Naive thymus-derived CD8-positive, alpha-beta T cell (primary cell): Measurements from ENCODE around the gene SLC9A7. TPM values are rescaled to one million over a fixed set of nuclear protein-coding genes. Genes with fewer than 3 reads are reported as not detected.

ENCODE experiments used
- ATAC-seq, 2 donors: fragments of 150-1000 bp; cut with Tn5 transposase in 1 of 2; sonication (Bioruptor Pico), chemical (Tn5 transposase) in 1 of 2; 1 replicate in 1 of 2; 2 replicates in 1 of 2; pipeline ENCODE4 v1.10.0; 2021; ENCODE audit warnings: mild to moderate bottlenecking in 2 of 2, moderate library complexity in 2 of 2
- POLR2A ChIA-PET: fragments of 350-600 bp; sonication (Branson Sonifier 250); formaldehyde crosslinking; loops from one replicate; lab custom pipeline; 2021; ENCODE audit warnings: antibody characterized with exemption; lab: Charles Lee
- DNase-seq, 10 donors: peaks; one replicate each; pipeline versions ENCODE4 v3.0.0 to v3.0.0-alpha.2; 2020 to 2022
- H3K27ac Mint-ChIP-seq, 10 donors: one replicate each; pipeline ENCODE4 v1.8.0; 2020 to 2022; ENCODE audit warnings: mild to moderate bottlenecking in 10 of 10, mixed read lengths in 10 of 10, moderate library complexity in 4 of 10, inconsistent platforms in 1 of 10
- H3K27me3 Mint-ChIP-seq, 5 donors: one replicate each; pipeline ENCODE4 v1.8.0; 2021 to 2022; ENCODE audit warnings: mixed read lengths in 5 of 5
- H3K36me3 Mint-ChIP-seq, 3 donors: one replicate each; pipeline ENCODE4 v1.8.0; 2020 to 2022; ENCODE audit warnings: mixed read lengths in 3 of 3, mild to moderate bottlenecking in 2 of 3, inconsistent platforms in 1 of 3
- H3K4me1 Mint-ChIP-seq, 4 donors: one replicate each; pipeline ENCODE4 v1.8.0; 2021 to 2022; ENCODE audit warnings: mixed read lengths in 4 of 4
- H3K4me3 Mint-ChIP-seq, 10 donors: one replicate each; pipeline ENCODE4 v1.8.0; 2020 to 2022; ENCODE audit warnings: mild to moderate bottlenecking in 10 of 10, mixed read lengths in 10 of 10, moderate library complexity in 6 of 10, inconsistent platforms in 1 of 10
- H3K9me3 Mint-ChIP-seq, 9 donors: one replicate each; pipeline ENCODE4 v1.8.0; 2020 to 2022; ENCODE audit warnings: mixed read lengths in 9 of 9, mild to moderate bottlenecking in 3 of 9, inconsistent platforms in 1 of 9, moderate library complexity in 1 of 9
- polyA plus RNA-seq, 3 donors: library from polyadenylated mRNA; unstranded; fragments of 300-500 nt; fragmentation: Illumina TruSeq; gene quantifications; one replicate each; pipeline ENCODE4 v1.2.3, GENCODE V29; 2021
- total RNA-seq, 8 experiments: library from RNA in 2 of 8; stranded (reverse) in 2 of 8; gene quantifications; one replicate each; pipeline ENCODE4 v1.2.3 and lab custom pipeline; 2021 to 2026

Gene SLC9A7
- total and polyA plus RNA-seq, 5 experiments from 2014 or later: 0.33 to 3.6 (median 1.3) TPM

DNA sequence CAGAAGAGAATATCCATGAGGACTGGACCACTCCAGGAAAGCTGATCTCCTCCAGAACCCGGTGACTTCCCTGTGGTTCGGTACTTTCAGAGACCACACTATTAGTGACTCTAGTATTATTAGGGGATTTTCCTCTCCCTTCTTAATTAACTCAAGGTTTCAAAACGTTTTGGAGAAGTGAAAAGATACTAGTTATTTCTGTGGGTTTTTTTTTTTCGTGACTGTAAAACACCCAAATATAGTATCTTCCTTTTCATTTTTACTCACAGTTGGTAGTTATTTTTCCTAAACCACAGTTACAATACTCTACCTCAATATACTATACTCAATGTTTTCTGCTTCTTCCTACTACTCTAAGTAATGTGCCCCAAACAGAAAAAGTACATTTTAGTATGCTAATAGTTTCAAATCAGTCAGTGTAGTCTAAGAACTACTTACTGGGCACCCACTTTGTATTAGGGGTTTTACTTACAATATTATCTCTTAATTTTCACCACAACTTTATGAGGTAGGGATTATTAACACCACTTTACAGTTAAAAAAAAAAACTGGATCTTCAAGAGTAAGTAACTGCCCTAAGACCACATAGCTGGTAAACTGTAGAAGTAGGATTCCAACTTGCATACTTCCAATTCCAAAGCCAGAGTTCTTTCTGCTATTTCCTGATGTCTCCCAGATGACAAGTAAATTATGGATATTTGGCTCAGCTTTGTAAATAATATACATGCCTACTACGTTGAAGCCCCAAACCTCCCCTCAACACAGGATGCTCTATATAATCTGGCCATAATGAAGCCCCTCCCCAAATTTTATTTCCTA, 45.0 kb downstream of the SLC9A7 start:
- no peak overlapping the region for H3K4me3 Mint-ChIP-seq
- H3K9me3 Mint-ChIP-seq: peaks cover 0 to 6% (median 0%) of the 10 kb centered on the region in 9 donors
- H3K27ac Mint-ChIP-seq: no peak overlapping the region
- POLR2A ChIA-PET: no interaction called here
- peaks cover 0 to 45% (median 4%) of the 10 kb centered on the region in 4 donors for H3K4me1 Mint-ChIP-seq
- DNase-seq (no peak), ATAC-seq (no peak)
- no peaks in the 10 kb centered on the region for H3K27me3 Mint-ChIP-seq
- no peaks in the 10 kb centered on the region for H3K36me3 Mint-ChIP-seq

DNA sequence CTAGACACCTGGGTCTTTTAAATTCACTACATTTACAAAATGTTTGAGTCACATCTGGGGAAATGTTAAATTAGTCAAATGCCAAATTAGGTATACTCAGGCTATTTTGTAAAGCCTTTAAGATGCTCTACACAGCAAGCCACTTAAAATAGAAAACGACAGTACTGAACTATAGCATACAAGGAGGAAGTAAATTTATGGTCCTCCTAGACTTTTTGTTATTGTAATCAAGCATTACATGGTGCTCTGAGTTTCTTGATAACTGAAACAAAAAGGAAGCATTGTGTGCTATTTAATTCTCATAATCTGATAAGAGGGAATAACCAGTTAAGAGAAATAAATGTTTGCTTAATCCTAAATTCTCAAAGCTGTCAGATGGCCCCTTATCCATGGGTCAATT, 46.2 kb downstream of the SLC9A7 start:
- DNase-seq: no peak

DNA sequence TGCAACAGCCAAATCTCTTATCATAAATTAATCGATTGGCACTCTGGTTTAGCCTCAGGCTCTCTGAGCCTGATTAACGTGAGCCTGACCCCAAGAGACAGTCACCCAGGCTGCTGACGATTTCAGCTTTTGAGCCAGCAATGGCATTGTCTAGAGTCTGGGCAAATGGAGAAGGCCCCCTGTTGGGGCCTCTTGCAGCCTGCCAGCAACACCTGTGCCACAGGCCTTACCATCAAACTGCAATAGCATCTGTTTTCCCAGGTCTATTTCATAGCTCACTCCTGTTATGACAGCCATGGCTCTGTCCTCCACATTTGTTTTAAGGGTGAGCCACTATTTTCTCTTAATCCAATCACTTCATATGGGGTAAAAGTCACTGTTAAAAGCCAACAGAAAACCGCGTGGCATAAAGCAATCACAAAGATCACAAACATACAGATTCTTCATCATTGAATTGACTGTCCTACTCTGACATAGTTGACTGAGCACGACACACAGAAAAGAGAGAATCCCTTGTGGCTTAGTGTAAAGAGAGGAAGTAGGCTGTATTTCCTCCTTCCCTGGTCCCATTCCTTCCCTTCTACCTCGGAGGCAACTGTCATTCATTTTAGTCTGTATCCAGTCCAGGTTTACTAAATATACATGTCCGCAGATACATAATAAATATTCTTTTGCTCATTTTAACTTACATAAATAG, 47.8 kb downstream of the SLC9A7 start:
- ATAC-seq (no peak), DNase-seq (no peak)
- H3K27ac Mint-ChIP-seq: no peak overlapping the region
- H3K9me3 Mint-ChIP-seq: no peaks in the 10 kb centered on the region
- no peaks in the 10 kb centered on the region for H3K27me3 Mint-ChIP-seq
- POLR2A ChIA-PET: no interaction called here
- H3K4me1 Mint-ChIP-seq: peaks cover 0 to 45% (median 4%) of the 10 kb centered on the region in 4 donors
- no peaks in the 10 kb centered on the region for H3K36me3 Mint-ChIP-seq
- H3K4me3 Mint-ChIP-seq: no peak overlapping the region

More for the DNA sequence above, 46.2 kb downstream of the SLC9A7 start:
- no peak overlapping the region for H3K4me3 Mint-ChIP-seq
- no peaks in the 10 kb centered on the region for H3K27me3 Mint-ChIP-seq
- no peak for ATAC-seq
- no peaks in the 10 kb centered on the region for H3K36me3 Mint-ChIP-seq
- POLR2A ChIA-PET: no interaction called here
- H3K4me1 Mint-ChIP-seq: peaks cover 0 to 46% (median 4%) of the 10 kb centered on the region in 4 donors
- H3K9me3 Mint-ChIP-seq: peaks cover 0 to 4% (median 0%) of the 10 kb centered on the region in 9 donors
- no peak overlapping the region for H3K27ac Mint-ChIP-seq

DNA sequence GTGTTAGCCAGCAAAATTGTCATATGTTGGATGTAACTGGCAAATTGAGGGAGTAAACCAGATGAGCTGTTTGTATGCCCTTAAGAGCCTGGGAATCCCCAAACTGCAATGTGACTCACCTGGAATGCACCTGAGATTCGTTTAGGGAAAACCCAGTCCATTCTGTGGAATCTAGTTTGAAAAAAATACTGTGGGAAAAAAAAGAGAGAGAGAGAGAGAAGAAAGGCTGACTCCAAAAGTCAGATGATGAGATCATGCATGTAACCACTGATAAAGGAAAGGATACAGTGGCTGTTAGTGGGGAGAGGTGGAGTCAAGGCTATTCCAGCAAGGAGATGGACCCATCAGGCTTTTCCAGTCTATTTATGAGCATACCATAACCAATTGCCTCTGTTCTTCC, 48.5 kb downstream of the SLC9A7 start:
- H3K36me3 Mint-ChIP-seq: no peaks in the 10 kb centered on the region
- H3K4me1 Mint-ChIP-seq: peaks cover 0 to 44% (median 4%) of the 10 kb centered on the region in 4 donors
- DNase-seq: no peak
- H3K4me3 Mint-ChIP-seq: no peak overlapping the region
- no peaks in the 10 kb centered on the region for H3K9me3 Mint-ChIP-seq
- H3K27me3 Mint-ChIP-seq: no peaks in the 10 kb centered on the region
- POLR2A ChIA-PET: no interaction called here
- no peak for ATAC-seq
- H3K27ac Mint-ChIP-seq: peak overlapping the region in 1 of 10 donors; percentile 35

DNA sequence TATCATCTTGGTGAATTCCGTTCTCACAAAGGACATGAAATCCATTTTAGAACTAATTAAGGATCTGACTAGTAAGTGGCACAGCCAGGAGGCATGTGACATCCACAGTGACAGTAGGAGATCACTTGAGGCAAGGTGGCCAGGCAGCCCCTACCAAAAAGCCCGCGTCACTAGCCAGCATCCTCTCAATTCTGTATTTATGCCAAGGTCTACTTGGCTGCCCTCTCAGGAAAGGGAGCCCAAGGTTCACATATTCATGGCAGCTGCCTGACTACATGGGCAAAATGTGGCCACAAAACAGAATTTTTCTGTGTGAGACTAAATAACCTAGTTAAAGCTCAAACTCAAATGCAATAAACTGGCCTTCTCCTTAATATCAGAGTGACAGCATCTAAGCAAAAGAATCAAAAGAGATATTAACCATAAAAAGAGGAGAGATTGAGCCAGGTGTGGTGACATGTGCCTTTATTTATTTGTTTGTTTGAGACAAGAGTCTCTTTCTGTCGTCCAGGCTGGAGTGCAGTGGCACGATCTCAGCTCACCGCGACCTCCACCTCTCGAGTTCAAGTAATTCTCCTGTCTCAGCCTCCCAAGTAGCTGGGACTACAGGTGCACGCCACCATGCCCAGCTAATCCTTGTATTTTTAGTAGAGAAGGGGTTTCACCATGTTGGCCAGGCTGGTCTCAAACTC, 51.5 kb downstream of the SLC9A7 start:
- peaks cover 1 to 42% (median 7%) of the 10 kb centered on the region in 4 donors for H3K4me1 Mint-ChIP-seq
- no peak for ATAC-seq
- no peak overlapping the region for H3K27ac Mint-ChIP-seq
- DNase-seq: no peak
- no peaks in the 10 kb centered on the region for H3K36me3 Mint-ChIP-seq
- H3K9me3 Mint-ChIP-seq: no peaks in the 10 kb centered on the region
- POLR2A ChIA-PET: no interaction called here
- no peak overlapping the region for H3K4me3 Mint-ChIP-seq
- no peaks in the 10 kb centered on the region for H3K27me3 Mint-ChIP-seq

DNA sequence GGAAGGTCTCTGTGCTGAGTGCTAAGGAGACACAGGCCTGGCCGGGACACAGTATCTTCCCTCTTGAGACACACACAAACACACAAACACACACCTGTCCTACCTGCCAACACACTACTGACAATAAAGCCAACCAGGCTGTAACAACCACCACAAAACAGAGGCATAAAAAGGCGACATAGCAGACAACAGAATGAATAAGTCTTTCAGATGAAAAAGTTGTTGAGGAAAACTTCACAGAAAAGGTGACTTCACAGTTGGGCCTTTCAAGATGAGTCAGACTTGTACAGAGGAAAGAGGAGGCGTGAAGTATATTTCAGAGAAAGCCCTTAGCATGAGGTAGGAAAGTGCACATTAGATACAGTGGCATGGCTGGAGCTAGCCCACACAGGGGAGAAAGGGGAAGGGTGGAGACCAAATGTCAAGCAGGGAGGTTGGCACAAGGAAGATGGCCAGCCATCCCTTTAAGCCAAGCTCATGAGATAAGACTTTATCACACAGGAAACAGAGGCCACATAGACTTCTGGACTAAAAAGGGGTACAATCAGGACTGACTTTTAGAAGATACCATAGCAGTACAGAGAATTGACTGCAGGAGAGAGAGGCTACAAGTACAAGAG, 54.0 kb downstream of the SLC9A7 start:
- Mint-ChIP-seq H3K4me3 (no peak overlapping the region), H3K27me3 (no peaks in the 10 kb centered on the region), H3K4me1 (peaks cover 0 to 23% (median 4%) of the 10 kb centered on the region in 4 donors), H3K36me3 (peaks cover 0 to 6% (median 0%) of the 10 kb centered on the region in 3 donors), H3K9me3 (no peaks in the 10 kb centered on the region), H3K27ac (no peak overlapping the region)
- ATAC-seq (no peak), DNase-seq (no peak)
- POLR2A ChIA-PET: no interaction called here

DNA sequence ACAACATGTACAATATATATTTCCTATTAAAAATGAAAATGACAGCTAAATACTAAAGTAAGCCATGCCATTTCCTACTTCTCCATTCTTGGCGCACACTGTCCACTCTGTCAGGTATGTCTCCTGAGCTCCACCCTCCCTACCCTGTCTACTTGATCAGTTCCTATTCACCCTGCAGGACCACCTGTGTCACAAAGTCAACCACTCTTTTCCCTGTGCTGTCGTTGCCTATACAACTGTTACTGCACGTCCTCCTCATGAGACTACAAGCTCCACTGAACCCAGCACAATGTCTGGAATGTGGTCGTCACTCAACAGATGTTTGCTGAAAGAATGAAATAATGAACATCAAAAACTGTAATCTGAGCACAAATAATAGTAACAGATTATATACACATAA, 54.9 kb downstream of the SLC9A7 start:
- DNase-seq (no peak), ATAC-seq (no peak)
- no peak overlapping the region for H3K27ac Mint-ChIP-seq
- peaks cover 0 to 6% (median 0%) of the 10 kb centered on the region in 3 donors for H3K36me3 Mint-ChIP-seq
- H3K4me3 Mint-ChIP-seq: no peak overlapping the region
- H3K9me3 Mint-ChIP-seq: no peaks in the 10 kb centered on the region
- H3K4me1 Mint-ChIP-seq: peaks cover 0 to 23% (median 4%) of the 10 kb centered on the region in 4 donors
- H3K27me3 Mint-ChIP-seq: no peaks in the 10 kb centered on the region
- POLR2A ChIA-PET: no interaction called here

DNA sequence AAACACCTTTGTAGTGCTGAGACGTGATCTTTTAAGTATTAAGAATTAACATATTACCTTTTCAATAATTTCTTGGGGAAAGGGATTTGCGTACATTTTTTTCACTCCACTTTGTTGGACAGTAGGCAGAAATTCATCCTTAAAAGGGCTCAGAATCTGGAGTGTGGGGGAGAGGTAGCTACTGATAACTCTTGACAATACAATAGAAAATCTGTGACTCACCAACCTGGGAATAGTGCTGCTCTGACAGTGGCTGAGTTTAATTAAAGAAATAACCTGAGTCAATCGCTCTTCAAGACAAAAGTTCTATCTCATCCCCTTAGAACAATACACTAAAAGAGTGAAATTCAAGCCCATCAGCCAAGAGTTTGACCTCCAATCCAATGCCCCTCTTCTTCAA, 60.2 kb downstream of the SLC9A7 start:
- Mint-ChIP-seq H3K4me1 (peaks cover 0 to 3% (median 0%) of the 10 kb centered on the region in 4 donors), H3K36me3 (peaks cover 0 to 6% (median 0%) of the 10 kb centered on the region in 3 donors), H3K9me3 (no peaks in the 10 kb centered on the region), H3K27ac (no peak overlapping the region), H3K4me3 (no peak overlapping the region), H3K27me3 (no peaks in the 10 kb centered on the region)
- POLR2A ChIA-PET: no interaction called here
- ATAC-seq: no peak
- no peak for DNase-seq

DNA sequence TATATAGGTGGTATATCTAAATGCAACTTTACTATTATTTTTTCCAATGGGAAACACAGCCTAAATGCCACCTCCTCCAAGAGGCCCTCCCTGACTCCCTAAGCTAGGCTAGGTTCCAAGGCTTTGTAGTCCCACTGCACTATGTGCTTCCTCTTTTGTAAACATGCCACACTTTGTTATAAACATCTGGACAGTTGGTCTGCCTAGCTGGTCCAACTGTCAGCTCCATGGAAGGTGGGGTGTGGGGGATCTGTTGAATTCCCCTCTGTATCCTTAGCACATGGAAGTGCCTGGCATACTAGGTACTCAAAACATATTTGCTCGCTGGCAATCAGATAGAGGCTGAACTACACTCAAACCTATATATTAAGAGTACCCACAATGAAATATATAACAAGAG, 63.4 kb downstream of the SLC9A7 start:
- Mint-ChIP-seq H3K4me3 (no peak overlapping the region), H3K9me3 (no peaks in the 10 kb centered on the region), H3K27me3 (no peaks in the 10 kb centered on the region), H3K4me1 (peaks cover 0 to 6% (median 0%) of the 10 kb centered on the region in 4 donors), H3K36me3 (peaks cover 0 to 2% (median 0%) of the 10 kb centered on the region in 3 donors), H3K27ac (no peak overlapping the region)
- ATAC-seq (no peak), DNase-seq (no peak)
- POLR2A ChIA-PET: no interaction called here

DNA sequence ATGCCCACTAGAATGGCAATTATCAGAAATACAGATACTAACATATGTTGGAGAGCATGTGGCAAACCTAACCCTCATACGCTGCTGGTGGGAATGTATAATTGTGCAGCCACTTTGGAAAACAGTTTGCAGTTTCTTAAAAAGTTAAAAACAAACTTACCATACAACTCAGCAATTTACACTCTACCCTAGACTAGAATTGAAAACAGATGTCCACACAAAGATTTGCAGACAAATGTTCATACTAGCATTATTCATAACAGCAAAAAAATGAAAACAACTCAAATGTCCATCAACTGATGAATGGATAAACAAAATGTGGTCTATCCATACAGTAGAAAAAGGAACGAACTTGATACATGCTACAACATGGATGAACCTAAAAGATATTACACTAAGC, 64.4 kb downstream of the SLC9A7 start:
- POLR2A ChIA-PET: no interaction called here
- Mint-ChIP-seq H3K36me3 (no peaks in the 10 kb centered on the region), H3K27me3 (no peaks in the 10 kb centered on the region), H3K27ac (no peak overlapping the region), H3K9me3 (no peaks in the 10 kb centered on the region), H3K4me3 (no peak overlapping the region), H3K4me1 (peaks cover 0 to 6% (median 0%) of the 10 kb centered on the region in 4 donors)
- DNase-seq (no peak), ATAC-seq (no peak)

DNA sequence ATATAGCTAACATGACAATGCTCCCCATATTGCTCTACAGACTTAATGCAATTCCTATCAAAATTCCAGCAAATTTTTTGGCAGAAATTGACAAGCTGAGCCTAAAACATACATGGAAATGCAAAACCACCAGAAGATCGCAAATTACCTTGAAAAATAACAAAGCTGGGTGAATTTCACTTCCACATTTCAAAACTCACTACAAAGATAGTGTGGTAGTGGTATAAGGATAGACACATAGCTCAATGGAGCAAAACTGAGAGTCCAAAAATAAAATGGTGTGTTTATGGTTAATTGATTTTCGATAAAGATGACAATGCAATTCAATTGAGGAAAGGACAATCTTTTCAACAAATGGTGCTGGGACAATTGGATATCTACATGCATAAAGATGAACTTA, 65.8 kb downstream of the SLC9A7 start:
- DNase-seq: no peak
- ATAC-seq: no peak
- H3K27ac Mint-ChIP-seq: no peak overlapping the region
- H3K4me3 Mint-ChIP-seq: peak overlapping the region in 1 of 10 donors; percentile 52
- POLR2A ChIA-PET: no interaction called here
- no peaks in the 10 kb centered on the region for H3K36me3 Mint-ChIP-seq
- H3K27me3 Mint-ChIP-seq: no peaks in the 10 kb centered on the region
- peaks cover 0 to 6% (median 0%) of the 10 kb centered on the region in 4 donors for H3K4me1 Mint-ChIP-seq
- H3K9me3 Mint-ChIP-seq: no peaks in the 10 kb centered on the region

DNA sequence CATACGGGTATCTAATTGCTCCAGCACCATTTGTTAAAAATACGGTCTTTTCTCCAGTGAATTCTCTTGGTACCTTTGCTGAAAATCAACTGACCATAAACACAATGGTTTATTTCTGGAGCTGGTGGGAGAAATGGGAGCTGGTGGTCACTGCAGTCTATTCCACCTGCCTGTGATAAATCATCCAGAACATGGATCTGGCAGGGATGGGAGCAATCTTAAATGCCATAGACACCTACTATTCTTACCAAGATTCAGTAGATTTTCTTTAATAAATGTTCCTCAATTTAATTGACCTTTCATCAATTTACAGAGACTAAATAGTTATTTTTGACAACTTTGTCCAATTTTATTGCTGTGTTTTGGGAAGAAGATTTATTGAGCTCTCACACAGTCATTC, 68.1 kb downstream of the SLC9A7 start:
- no peaks in the 10 kb centered on the region for H3K9me3 Mint-ChIP-seq
- H3K36me3 Mint-ChIP-seq: no peaks in the 10 kb centered on the region
- no peaks in the 10 kb centered on the region for H3K27me3 Mint-ChIP-seq
- no peak overlapping the region for H3K4me3 Mint-ChIP-seq
- POLR2A ChIA-PET: no interaction called here
- ATAC-seq: no peak
- no peak for DNase-seq
- peaks cover 0 to 8% (median 0%) of the 10 kb centered on the region in 4 donors for H3K4me1 Mint-ChIP-seq
- H3K27ac Mint-ChIP-seq: no peak overlapping the region
